EH (cell line): ENCODE measurements around the gene GSTK1.

Experiments used
- DNase-seq: peaks from one replicate; pipeline ENCODE4 v3.0.0-alpha.2; 2015; ENCODE audit warnings: low read depth

Gene GSTK1

GRCh38 chr7:143269251-143269650 is 6.0 kb downstream of the GSTK1 start:
- no peak for DNase-seq

GRCh38 chr7:143271240-143271639 is 8.0 kb downstream of the GSTK1 start:
- no peak for DNase-seq

- DNase-seq: no peak
Measured at GRCh38 chr7:143272871-143273270, 9.6 kb downstream of the GSTK1 start.

- peak; percentile 80 for DNase-seq
Measured at GRCh38 chr7:143279186-143280098, 16.2 kb downstream of the GSTK1 start.

- DNase-seq: no peak
Measured at GRCh38 chr7:143280160-143280559, 16.9 kb downstream of the GSTK1 start.

GRCh38 chr7:143280566-143280965 is 17.3 kb downstream of the GSTK1 start:
- DNase-seq: no peak

GRCh38 chr7:143281529-143281928 is 18.3 kb downstream of the GSTK1 start:
- DNase-seq: no peak

- DNase-seq: no peak
Measured at GRCh38 chr7:143282124-143282523, 18.9 kb downstream of the GSTK1 start.

- no peak for DNase-seq
Measured at GRCh38 chr7:143283381-143283780, 20.1 kb downstream of the GSTK1 start.

- DNase-seq: no peak
Measured at GRCh38 chr7:143284591-143285469, 21.6 kb downstream of the GSTK1 start, which contains the start of gene TMEM139. TSS of gene TMEM139 (plus strand) at chr7:143284958. CDS start at chr7:143285958, 1,000 bp downstream.

GRCh38 chr7:143285470-143285778 is 22.2 kb downstream of the GSTK1 start:
- no peak for DNase-seq

GRCh38 chr7:143285806-143286521 is 22.7 kb downstream of the GSTK1 start:
- no peak for DNase-seq

- DNase-seq: no peak
Measured at GRCh38 chr7:143286522-143286890, 23.3 kb downstream of the GSTK1 start.

- no peak for DNase-seq
Measured at GRCh38 chr7:143287339-143287934, 24.2 kb downstream of the GSTK1 start.

GRCh38 chr7:143287935-143288826 is 24.9 kb downstream of the GSTK1 start, which contains the start of gene CASP2:
TSS of gene CASP2 (plus strand) at chr7:143288351. CDS start at chr7:143288456, 105 bp downstream.
- DNase-seq: peak; percentile 97

GRCh38 chr7:143288836-143289235 is 25.6 kb downstream of the GSTK1 start:
- DNase-seq: peak; percentile 48

GRCh38 chr7:143289421-143289820 is 26.2 kb downstream of the GSTK1 start:
- DNase-seq: peak; percentile 24

GRCh38 chr7:143289888-143290287 is 26.6 kb downstream of the GSTK1 start:
- peak; percentile 26 for DNase-seq

GRCh38 chr7:143290293-143290692 is 27.1 kb downstream of the GSTK1 start:
- no peak for DNase-seq

- no peak for DNase-seq
Measured at GRCh38 chr7:143292876-143293275, 29.6 kb downstream of the GSTK1 start.

- peak; percentile 89 for DNase-seq
Measured at GRCh38 chr7:143295870-143296269, 32.6 kb downstream of the GSTK1 start.
